CD4-positive, alpha-beta T cell treated with Interleukin-21 for 1 hour (primary cell): ENCODE measurements around the gene PAX6.
A peak's percentile ranks its signal among the peaks of the same experiment; 100 is the strongest.

ENCODE experiments used
- DNase-seq: peaks from one replicate; pipeline ENCODE4 v3.0.0-alpha.2; 2020

The PAX6 gene

DNA sequence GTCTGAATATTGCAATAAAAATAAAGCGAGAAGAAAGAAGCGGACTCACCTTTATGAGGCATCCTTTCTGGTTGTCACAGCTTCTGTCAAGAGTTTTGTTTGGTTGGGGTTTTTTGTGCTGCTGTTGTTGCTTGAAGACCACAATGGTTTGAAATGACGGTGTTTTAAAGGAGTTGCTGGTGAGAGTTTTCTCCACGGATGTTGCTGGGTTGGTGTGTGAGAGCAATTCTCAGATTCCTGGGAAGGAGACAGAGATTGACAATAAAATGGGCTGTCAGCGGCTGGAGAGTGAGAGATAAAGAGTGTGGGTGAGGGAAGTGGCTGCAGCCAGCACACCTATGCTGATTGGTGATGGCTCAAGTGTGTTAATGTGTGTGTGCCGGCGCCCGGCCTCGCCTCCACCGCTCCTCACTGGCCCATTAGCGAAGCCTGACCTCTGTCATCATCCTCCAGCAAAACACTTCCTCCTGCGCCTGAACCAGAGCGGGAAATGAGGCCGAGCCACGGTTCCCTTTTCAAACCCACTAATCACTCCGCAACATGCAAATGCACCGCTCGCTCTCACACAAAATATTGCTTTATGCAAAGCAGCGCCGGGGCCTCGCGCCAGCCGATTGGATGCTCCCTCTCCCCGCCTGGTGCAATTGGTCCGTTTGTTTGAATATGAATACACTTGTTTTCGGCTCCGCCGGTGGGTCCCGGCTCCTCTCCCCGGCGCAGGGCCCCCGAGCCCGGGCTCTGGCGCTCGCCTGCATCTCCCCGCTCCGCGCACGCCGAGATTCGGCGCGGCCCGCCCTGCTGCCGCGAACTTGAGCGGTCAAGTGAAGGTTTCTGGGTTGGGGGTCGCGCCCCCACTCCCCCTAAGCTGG lies at the start of gene PAX6:
Gene PAX6 (minus strand): TSS at position 544 of the 869 bp plus-strand sequence. CDS start 4,911 bp downstream, outside the sequence.
- DNase-seq, result peak; percentile 50

- DNase-seq, result no peak
Observed at GRCh38 chr11:31860391-31860790, 49.3 kb upstream of the PAX6 start.

DNA sequence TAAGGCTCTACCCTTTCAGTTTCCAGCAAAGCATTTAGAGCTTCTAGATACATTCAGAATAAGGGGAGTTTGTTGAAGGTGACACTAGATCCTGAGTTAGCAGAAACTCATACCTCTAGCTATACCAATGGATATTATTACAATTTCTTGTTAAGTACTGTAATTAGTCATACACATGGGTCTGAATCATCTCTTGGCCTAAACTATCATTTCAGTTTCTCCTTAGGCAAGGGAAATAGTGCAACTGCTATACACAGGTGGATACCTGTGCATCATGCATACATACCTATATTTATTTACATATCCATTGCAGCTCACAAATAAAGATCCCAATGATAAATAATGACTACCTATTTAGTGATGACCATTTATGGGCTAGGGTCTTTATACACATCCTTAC lies 45.1 kb upstream of the PAX6 start:
- DNase-seq, result no peak

DNA sequence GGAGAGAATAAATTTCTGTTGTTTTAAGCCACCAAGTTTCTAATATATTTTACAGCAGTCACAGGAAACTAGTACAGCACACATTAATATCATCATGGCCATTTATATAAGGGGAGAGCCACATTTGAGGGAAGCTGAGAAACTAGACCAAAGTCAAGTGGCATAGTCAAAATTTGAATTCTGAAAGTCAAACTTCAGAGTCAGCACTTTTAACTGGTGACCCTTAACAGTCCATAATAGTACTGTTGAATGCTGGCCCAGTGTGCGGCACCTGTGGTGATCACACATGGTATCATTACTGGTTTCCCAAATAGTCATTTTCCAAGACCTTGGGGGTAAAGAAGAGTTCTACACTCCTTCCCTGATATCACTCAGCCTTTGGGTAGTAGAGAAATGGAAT lies 44.3 kb upstream of the PAX6 start:
- DNase-seq, result no peak

GRCh38 chr11:31850365-31850764 lies 39.2 kb upstream of the PAX6 start:
- no peak for DNase-seq

- DNase-seq, result no peak
Observed at GRCh38 chr11:31847761-31848160, 36.6 kb upstream of the PAX6 start.

- DNase-seq, result no peak
Observed at GRCh38 chr11:31845331-31845730, 34.2 kb upstream of the PAX6 start.

DNA sequence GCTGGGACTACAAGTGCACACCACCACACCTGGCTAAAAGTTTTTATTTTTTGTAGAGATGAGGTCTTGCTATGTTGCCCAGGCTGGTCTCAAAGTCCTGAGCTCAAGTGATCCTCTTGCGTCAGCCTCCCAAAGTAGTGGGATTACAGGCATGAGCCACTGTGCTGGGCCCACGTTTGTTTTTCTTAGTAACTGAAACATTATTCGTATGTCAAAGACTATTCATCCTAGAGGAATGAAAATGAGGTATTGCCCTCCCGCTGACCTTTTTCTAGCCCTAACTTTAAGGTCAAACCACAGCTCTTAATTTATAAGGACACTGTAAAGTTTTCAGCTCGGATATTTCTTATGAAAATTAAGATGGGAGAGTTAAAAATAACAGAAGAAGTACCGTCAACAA lies 33.2 kb upstream of the PAX6 start:
- DNase-seq, result no peak

DNA sequence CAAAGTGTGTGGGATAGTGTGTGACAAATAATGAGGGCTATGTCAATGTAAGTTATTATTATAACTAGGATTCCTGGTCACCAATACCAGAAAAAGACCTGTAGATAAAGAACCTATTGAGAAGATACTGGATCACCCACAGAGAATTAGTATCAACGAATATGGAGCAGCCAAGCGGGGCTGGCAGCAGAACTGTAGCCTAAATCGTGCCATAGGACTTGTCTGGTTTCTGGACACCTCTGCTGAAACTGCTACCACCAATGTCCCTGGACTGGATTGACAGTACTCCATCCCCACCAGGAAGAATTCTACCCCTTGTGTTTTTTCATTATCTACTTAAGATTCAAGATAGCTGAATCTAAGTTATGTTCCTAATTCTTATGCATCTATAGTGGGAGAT lies 30.3 kb upstream of the PAX6 start:
- no peak for DNase-seq

DNA sequence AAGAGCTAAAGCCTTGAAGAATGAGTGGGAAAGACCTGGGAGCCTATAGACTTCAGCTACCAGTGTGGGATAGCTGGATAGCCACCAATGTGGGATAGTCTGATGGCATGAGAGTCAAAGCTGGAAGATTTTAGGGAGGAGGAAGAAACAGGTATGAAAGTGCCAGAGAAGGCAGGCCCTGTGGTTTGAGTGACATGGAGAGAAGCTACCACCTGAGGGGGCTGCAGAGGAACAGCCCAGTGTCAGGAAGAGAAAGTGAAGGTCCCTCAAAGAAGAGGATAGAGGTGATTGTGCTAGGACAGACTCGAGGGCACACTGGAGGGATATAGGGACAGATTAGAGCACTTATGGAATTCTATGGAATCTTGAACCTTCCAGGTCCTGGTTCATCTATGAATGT lies 23.1 kb upstream of the PAX6 start:
- DNase-seq, result no peak

- DNase-seq, result no peak
Observed at GRCh38 chr11:31830406-31830805, 19.3 kb upstream of the PAX6 start.

DNA sequence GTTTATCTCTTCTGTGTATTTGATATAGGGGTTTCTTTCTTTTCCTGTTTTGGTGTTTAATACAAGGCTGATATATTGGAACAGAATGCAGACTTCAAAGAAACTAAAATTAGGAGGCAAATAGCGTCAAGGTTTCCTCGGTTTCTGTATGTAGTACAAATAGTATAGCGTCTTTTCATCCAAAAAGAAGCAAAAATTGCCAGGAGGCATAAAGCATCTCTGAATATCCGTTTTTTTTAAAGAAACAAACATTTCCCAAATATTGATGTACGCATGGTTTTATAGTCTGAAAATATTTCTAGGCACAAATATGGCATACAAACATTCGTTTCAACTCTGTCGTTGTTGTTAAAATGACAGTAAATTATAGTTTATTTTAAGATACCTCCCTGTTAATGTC lies 17.1 kb upstream of the PAX6 start:
- no peak for DNase-seq

- no peak for DNase-seq
Observed at GRCh38 chr11:31827455-31828206, 16.5 kb upstream of the PAX6 start.

DNA sequence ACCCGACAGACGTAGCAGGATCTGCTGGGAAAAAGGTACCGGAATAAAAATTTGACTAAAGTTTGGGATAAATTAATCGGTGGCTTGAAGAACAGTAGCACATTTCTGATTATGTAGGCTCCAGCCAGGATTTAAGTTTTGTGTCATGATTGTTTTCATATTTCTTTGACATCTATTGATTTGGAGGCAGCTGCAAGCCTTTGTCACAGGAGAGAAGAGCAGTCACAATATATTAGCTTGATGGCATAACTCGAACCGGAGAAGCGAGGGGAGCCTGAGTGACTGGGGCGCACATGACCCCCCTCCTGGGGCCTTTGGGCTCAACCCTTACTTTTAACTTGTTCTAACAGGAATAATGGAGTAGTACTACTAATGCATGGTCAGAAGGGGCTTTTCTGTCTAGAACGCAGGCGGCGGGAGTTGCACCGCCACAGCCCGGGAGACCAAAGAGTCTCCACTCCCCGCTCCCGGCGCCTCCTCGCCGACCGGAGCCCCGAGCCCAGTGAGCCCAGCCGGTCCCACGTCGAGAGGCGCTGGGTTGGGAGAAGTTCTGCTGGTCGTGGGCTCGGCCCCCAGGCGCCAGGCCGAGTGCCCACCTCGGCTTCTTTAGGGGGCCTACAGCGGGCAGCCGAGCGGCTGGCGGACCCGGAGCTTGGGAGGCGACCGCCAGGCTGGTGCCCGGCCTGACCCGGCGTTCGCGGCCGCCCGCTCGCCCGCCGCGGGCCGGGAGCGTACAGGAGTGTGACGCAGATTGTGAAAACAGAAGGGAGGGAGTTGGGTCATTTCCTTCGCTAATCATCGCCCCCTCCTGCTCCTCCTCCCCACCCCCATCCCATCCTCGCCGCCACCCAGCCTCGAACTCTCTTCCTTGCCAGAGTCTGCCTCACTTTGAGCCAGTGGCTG lies 15.7 kb upstream of the PAX6 start:
- no peak for DNase-seq

- DNase-seq, result no peak
Observed at GRCh38 chr11:31825838-31826484, 14.8 kb upstream of the PAX6 start.

GRCh38 chr11:31824879-31825837 lies 14.0 kb upstream of the PAX6 start:
- no peak for DNase-seq

DNA sequence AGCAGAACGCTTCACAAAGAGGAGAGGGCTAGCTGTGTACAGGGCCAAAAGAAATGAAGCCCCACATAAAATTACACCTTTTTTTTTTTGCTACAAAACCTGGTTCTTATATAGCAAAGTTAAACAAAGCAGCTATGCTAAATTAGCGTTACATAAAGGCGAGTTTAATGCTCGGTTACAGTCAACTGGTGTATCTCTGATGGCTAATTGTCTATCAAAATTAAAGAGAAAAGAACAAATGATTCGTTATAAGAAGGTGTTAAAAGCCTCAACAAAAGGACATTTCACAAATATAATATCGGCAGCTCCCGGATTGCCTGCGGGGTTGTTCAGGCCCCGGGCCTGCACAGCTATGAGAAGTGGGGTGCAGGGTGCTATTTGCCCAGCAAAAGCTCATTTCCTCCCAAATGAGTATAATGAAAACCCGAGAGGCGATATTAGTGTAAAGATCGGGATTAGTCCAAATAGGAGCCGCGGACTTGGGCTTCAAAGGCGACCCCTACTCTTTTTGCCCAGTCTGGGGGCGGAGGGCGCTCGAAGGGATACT lies 13.3 kb upstream of the PAX6 start:
- DNase-seq, result no peak

DNA sequence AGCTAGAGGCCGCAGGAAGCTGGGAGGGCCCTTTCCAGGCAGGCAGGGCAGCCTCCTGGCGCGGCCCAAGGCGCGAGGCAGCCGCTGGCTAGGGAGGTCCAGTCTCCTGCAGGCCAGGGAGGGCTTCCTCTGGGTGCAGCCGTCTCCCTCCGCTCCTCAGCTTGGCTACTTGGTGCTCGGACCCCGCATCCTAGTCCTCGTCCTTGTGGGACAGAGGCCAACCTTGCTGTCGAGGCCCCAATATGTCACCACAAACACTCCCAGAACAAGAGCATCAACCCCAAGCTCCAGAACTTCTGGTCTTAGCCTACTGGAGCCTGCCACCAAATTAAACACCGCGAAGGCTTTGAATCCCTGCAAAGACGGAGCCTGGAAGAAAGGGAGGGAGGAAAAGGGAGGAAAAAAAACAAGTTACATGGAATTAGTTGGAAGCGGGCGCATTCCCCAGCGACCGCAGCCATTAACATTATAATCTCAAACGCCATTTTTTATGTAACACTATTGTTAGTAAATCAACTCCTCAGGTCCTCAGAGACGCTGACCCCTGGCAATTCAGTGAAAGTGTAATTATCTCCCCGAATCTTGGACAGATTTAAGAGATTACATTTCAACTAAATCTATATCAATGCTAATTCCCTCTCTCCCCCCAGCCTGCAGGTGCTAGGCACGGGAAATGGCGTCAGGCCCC lies 12.7 kb upstream of the PAX6 start:
- no peak for DNase-seq

GRCh38 chr11:31822927-31823643 lies 12.0 kb upstream of the PAX6 start:
- DNase-seq, result no peak
